ENCODE measurements around the gene CDKL2.
"Not testable (repeated sequence)": the region's sequence is repeated elsewhere in the genome, so short reads cannot be mapped to it uniquely, and the experiment has no call there.

CDKL2 gene

GRCh38 chr4:75547647-75548387 is 82.5 kb downstream of the CDKL2 start:
- DNase-seq = no peak

- no peak for DNase-seq
Measured at GRCh38 chr4:75545526-75545925, 84.8 kb downstream of the CDKL2 start.

- no peak for DNase-seq
Measured at GRCh38 chr4:75544870-75545269, 85.5 kb downstream of the CDKL2 start.

DNA sequence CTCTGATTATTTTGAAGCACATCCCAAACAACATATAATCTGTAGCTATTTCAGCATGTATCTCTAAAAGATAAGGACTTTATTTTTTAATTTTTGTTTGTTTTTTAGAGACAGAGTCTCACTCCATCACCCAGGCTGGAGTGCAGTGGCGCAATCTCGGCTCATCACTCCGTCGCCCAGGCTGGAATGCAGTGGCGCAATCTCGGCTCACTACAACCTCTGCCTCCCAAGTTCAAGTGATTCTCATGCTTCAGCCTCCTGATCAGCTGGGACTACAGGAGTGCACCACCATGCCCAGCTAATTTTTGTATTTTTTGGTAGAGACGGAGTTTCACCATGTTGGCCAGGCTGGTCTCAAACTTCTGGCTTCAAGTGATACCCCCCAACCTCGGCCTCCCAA is 86.1 kb downstream of the CDKL2 start:
- not testable (repeated sequence) for DNase-seq

GRCh38 chr4:75542824-75543223 is 87.5 kb downstream of the CDKL2 start:
- no peak for DNase-seq

DNA sequence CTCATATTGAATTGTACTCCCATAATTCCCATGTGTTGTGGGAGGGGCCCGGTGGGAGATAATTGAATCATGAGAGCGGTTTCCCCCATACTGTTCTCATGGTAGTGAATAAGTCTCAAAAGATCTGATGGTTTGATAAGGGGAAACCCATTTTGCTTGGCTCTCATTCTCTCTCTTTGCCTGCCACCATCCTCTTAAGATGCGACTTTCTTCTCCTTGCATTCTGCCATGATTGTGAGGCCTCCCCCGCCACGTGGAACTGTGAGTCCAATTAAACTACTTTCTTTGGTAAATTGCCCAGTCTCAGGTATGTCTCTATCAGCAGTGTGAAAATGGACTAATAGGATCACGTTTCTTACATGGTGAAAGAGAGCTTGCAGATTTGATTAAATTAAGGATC is 93.0 kb downstream of the CDKL2 start:
- not testable (repeated sequence) for DNase-seq

GRCh38 chr4:75533926-75534325 is 96.4 kb downstream of the CDKL2 start:
- DNase-seq = not testable (repeated sequence)

DNA sequence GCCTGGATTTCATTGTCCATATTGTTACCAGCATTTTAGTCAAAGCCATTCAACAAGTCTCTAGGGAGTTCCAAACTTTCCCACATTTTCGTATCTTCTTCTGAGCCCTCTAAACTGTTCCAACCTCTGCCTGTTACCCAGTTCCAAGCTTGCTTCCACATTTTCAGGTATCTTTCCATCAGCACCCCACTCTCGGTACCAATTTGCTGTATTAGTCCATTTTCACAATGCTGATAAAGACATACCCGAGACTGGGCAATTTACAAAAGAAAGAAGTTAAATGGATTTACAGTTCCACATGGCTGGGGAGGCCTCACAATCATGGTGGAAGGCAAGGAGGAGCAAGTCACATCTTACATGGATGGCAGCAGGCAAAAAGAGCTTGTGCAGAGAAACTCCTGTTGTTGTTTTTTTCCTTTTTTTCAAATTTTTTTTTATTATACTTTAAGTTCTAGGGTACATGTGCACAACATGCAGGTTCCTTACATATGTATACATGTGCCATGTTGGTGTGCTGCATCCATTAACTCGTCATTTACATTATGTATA is 96.9 kb downstream of the CDKL2 start:
- not testable (repeated sequence) for DNase-seq

DNA sequence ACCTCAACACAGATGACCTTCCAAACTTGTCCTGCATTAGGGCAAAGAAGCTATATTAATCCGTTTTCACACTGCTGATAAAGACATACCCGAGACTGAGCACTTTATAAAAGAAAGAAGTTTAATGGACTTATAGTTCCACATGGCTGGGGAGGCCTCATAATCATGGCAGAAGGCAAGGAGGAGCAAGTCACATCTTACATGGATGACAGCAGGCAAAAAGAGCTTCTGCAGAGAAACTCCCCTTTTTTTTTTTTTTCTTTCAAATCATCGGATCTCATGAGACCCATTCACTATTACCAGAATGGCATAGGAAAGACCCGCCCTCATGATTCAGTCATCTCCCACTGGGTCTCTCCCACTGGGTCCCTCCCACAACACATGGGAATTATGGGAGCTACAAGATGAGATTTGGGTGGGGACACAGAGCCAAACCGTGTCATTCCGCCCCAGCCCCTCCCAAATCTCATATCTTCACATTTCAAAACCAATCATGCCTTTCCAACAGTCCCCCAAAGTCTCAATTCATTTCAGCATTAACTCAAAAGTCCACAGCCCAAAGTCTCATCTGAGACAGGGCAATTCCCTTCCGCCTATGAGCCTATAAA is 98.7 kb downstream of the CDKL2 start:
- not testable (repeated sequence) for DNase-seq

DNA sequence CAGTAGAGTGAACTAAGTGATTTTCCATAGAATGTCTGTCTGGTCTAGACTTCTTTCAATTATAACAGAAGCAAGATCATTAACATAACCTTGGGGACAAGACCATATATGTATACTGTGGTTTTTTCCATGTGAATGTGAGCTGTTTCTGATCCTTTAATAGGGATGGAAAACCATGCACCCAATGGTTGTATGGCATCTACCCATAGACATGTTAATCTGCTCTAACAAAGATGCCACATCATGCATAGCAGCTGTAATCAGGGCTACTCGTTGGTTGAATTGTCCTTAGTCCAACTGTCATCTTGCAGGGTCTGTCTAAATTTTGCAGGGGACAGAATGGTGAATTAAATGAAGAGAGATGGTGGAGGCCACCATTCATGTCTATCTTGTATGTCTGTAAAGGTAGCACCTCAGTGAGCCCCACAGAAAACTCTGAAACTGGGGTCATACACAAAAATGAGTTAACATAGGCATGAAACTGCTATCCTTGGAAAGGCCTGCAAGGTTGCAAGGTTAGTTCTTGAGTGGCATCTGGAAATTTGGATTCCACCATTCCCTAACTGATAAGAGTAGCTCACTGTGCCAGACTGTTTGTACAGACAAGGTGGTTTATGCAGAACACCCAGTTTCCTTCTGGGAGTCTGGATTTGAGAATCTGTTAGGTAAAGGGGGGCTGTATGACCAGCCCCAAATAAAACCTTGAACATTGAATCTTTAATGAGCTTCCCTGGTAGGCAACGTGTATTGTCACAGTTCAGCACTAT is 99.6 kb downstream of the CDKL2 start:
- no peak for DNase-seq

All from NCI-H2171 (cell line).